Muscle layer of colon (tissue), 2 donors: ENCODE data around the gene C22orf31.

Source experiments
- H3K27ac ChIP-seq: one replicate; pipeline ENCODE4 v1.7.0; 2013; ENCODE audit warnings: low read depth, mild to moderate bottlenecking, low read length, moderate library complexity
- H3K27me3 ChIP-seq, 2 donors: one replicate each; pipeline ENCODE4 v1.7.0; 2013; ENCODE audit warnings: low read length in 2 of 2, mild to moderate bottlenecking in 2 of 2; ENCODE audit not compliant: insufficient read depth in 2 of 2, control insufficient read depth in 1 of 2
- H3K36me3 ChIP-seq: one replicate; pipeline ENCODE4 v1.7.0; 2013; ENCODE audit warnings: mild to moderate bottlenecking, low read length; ENCODE audit not compliant: insufficient read depth
- H3K4me1 ChIP-seq: one replicate; pipeline ENCODE4 v1.7.0; 2013; ENCODE audit warnings: mild to moderate bottlenecking, low read length; ENCODE audit not compliant: insufficient read depth
- H3K4me3 ChIP-seq, 2 donors: one replicate each; pipeline ENCODE4 v1.7.0; 2013; ENCODE audit warnings: low read length in 2 of 2, low read depth in 1 of 2, mild to moderate bottlenecking in 1 of 2, moderate library complexity in 1 of 2
- H3K9ac ChIP-seq: one replicate; pipeline ENCODE4 v1.7.0; 2013; ENCODE audit warnings: low read length
- H3K9me3 ChIP-seq: one replicate; pipeline ENCODE4 v1.7.0; 2013; ENCODE audit warnings: mild to moderate bottlenecking, low read length
- donor health status: abdominal sarcoma.
- donor health status: Adenocarcinoma of cecum.

C22orf31 gene

GRCh38 chr22:29016067-29016938, 45.3 kb downstream of the C22orf31 start:
- H3K9ac ChIP-seq, result no peak overlapping the region
- H3K36me3 ChIP-seq, result no peaks in the 10 kb centered on the region
- H3K27ac ChIP-seq, result no peak overlapping the region
- no peaks in the 10 kb centered on the region for H3K27me3 ChIP-seq
- no peak overlapping the region for H3K4me3 ChIP-seq
- no peaks in the 10 kb centered on the region for H3K4me1 ChIP-seq
- H3K9me3 ChIP-seq, result no peaks in the 10 kb centered on the region

DNA sequence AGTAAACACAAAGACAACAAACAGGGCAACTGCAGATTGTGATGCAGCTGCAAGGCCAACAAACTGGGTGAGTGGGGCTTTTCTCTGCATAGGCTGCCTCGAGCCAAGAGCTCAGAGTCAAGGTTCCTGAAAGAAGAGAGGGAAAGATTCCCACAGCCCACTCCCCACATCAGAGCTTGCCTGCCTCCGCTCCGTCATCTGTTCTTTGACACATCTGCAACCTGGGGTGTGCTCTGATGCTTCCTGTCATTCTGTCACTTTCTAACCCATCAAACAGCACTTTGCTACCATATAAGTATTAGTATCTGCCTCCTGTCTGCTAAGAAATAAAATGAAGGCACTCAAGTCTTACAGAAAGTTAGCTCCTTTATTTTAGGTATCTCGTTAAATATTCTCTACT, 46.9 kb downstream of the C22orf31 start:
- H3K9ac ChIP-seq, result no peak overlapping the region
- no peak overlapping the region for H3K4me3 ChIP-seq
- H3K27me3 ChIP-seq, result no peaks in the 10 kb centered on the region
- H3K27ac ChIP-seq, result no peak overlapping the region
- no peaks in the 10 kb centered on the region for H3K9me3 ChIP-seq
- no peaks in the 10 kb centered on the region for H3K36me3 ChIP-seq
- H3K4me1 ChIP-seq, result no peaks in the 10 kb centered on the region

- no peaks in the 10 kb centered on the region for H3K27me3 ChIP-seq
- no peaks in the 10 kb centered on the region for H3K4me1 ChIP-seq
- H3K4me3 ChIP-seq, result no peak overlapping the region
- H3K27ac ChIP-seq, result no peak overlapping the region
- no peaks in the 10 kb centered on the region for H3K36me3 ChIP-seq
- no peaks in the 10 kb centered on the region for H3K9me3 ChIP-seq
- no peak overlapping the region for H3K9ac ChIP-seq
Observed at GRCh38 chr22:29014293-29014692, 47.3 kb downstream of the C22orf31 start.

DNA sequence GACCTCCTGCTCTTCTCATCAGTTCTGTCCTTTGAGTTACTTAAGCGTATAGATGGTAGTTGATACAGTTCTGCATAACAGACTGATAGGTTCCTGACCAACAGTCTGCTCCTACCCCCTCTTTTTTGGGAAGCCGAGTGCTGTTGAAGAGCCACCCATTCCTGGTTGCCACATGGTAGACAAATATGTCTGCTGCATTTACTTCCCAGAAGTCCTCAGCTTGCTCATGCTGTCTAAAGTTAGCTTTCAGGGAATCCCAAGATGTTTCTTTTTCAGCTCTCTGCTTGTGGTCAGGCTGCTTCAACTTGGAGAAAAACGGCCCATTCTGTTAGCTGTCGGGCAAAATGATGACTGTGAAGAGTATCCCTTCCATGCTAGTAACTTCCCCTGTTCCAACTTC, 48.7 kb downstream of the C22orf31 start:
- Histone ChIP-seq H3K27ac (no peak overlapping the region), H3K4me3 (no peak overlapping the region), H3K9ac (no peak overlapping the region), H3K36me3 (no peaks in the 10 kb centered on the region), H3K4me1 (peaks cover 6% of the 10 kb centered on the region), H3K27me3 (no peaks in the 10 kb centered on the region), H3K9me3 (no peaks in the 10 kb centered on the region)

DNA sequence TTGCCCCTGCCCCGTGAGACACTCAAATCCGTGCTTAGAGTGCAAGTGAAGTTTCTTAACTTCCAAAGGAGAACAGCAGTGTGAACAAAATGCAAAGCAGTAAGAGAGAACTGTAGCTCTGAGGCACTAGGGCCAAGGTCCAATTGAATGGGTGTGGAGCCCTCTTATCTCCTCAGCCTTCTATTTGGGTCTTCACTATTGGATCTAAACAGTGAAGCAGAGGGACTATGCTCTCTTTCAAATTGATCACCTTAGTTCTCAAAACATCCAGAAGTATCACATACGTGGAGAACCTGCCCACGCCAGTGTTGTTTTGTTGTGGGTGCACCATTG, 49.6 kb downstream of the C22orf31 start:
- H3K4me1 ChIP-seq, result peaks cover 6% of the 10 kb centered on the region
- no peaks in the 10 kb centered on the region for H3K27me3 ChIP-seq
- no peak overlapping the region for H3K9ac ChIP-seq
- no peaks in the 10 kb centered on the region for H3K9me3 ChIP-seq
- H3K27ac ChIP-seq, result no peak overlapping the region
- H3K4me3 ChIP-seq, result no peak overlapping the region
- H3K36me3 ChIP-seq, result no peaks in the 10 kb centered on the region

GRCh38 chr22:29011240-29012100, 50.2 kb downstream of the C22orf31 start:
- Histone ChIP-seq H3K36me3 (no peaks in the 10 kb centered on the region), H3K4me3 (no peak overlapping the region), H3K9ac (no peak overlapping the region), H3K27ac (no peak overlapping the region), H3K4me1 (peaks cover 6% of the 10 kb centered on the region), H3K9me3 (no peaks in the 10 kb centered on the region), H3K27me3 (no peaks in the 10 kb centered on the region)

- Histone ChIP-seq H3K4me1 (peaks cover 15% of the 10 kb centered on the region), H3K27me3 (no peaks in the 10 kb centered on the region), H3K4me3 (no peak overlapping the region), H3K27ac (no peak overlapping the region), H3K9ac (no peak overlapping the region), H3K9me3 (no peaks in the 10 kb centered on the region), H3K36me3 (no peaks in the 10 kb centered on the region)
Observed at GRCh38 chr22:29009148-29009547, 52.5 kb downstream of the C22orf31 start.
